ENCODE results near the gene AMOT.

AMOT gene

GRCh38 chrX:112731793-112732192 is 108.8 kb downstream of the AMOT start:
- ChIA-PET POLR2A (ENCODE audit: low non-redundant PET) (no interaction called here), CTCF (interaction anchor here (0.6 to 0.9 kb wide), 2 partner anchors 890 to 1534 kb away, joined by 3 read pairs; no protein-coding TSS in a partner anchor)
- no peak for DNase-seq (ENCODE audit: low spot score)
- TF ChIP-seq CTCF (conservative IDR thresholded peaks at IDR 0.05; ENCODE audit: low read depth): no peak
- no peak overlapping the region for H3K27ac ChIP-seq
